Aorta (tissue), 5 donors: ENCODE results near the gene FOXN3. TPM values are rescaled to one million over a fixed set of nuclear protein-coding genes. Genes with fewer than 3 reads are reported as not detected.
"Not testable (repeated sequence)": the region's sequence is repeated elsewhere in the genome, so short reads cannot be mapped to it uniquely, and the experiment has no call there.

ENCODE experiments used
- ATAC-seq: fragments of 200-7000 bp; cut with Tn5 transposase; one replicate; pipeline ENCODE4 v1.9.1; 2022; ENCODE audit warnings: moderate library complexity; ENCODE audit not compliant: low FRiP score
- DNase-seq, 2 donors: peaks; one replicate each; pipeline ENCODE4 v3.0.0-alpha.2; 2020
- H3K27ac ChIP-seq, 2 donors: one replicate each; pipeline ENCODE4 v1.5.1; 2013; ENCODE audit warnings: low read length in 2 of 2, mild to moderate bottlenecking in 2 of 2, moderate library complexity in 2 of 2, control low read depth in 1 of 2, inconsistent platforms in 1 of 2, low read depth in 1 of 2
- H3K27me3 ChIP-seq, 2 donors: one replicate each; pipeline ENCODE4 v1.6.1; 2013; ENCODE audit warnings: control low read depth in 1 of 2, low read length in 1 of 2, mild to moderate bottlenecking in 1 of 2, moderate library complexity in 1 of 2; ENCODE audit not compliant: insufficient read depth in 2 of 2, control insufficient read depth in 1 of 2
- H3K36me3 ChIP-seq, 2 donors: one replicate each; pipeline ENCODE4 v1.6.1; 2013; ENCODE audit warnings: control low read depth in 1 of 2, low read length in 1 of 2, mild to moderate bottlenecking in 1 of 2; ENCODE audit not compliant: insufficient read depth in 2 of 2, control insufficient read depth in 1 of 2
- H3K4me1 ChIP-seq, 2 donors: one replicate each; pipeline ENCODE4 v1.6.1; 2013; ENCODE audit warnings: low read length in 2 of 2, control low read depth in 1 of 2, mild to moderate bottlenecking in 1 of 2, moderate library complexity in 1 of 2; ENCODE audit not compliant: insufficient read depth in 2 of 2, control insufficient read depth in 1 of 2
- H3K4me3 ChIP-seq, 2 donors: one replicate each; pipeline ENCODE4 v1.5.1; 2013; ENCODE audit warnings: low read length in 2 of 2, control low read depth in 1 of 2, mild to moderate bottlenecking in 1 of 2
- H3K9me3 ChIP-seq: one replicate; pipeline ENCODE4 v1.6.1; 2013; ENCODE audit warnings: mild to moderate bottlenecking, low read length; ENCODE audit not compliant: control insufficient read depth
- WGBS, 2 donors: extraction: QIAGEN DNeasy Blood & Tissue Kit; methylation state at CpG; one replicate each; pipeline ENCODE4 v1.1.7; 2013; 5-methylcytosine and 5-hydroxymethylcytosine counted together
- intact Hi-C, 2 donors: fragments of 100-400 bp; cut with DNase I; formaldehyde crosslinking; loops; one replicate each; pipeline versions ENCODE4 v1.14.2 to v1.15.0; 2022
- polyA plus RNA-seq, 2 donors: library from polyadenylated mRNA; stranded (reverse); fragments of 200-250 nt; gene quantifications; one replicate each; pipeline ENCODE4 v1.2.3, GENCODE V29; 2013
- total RNA-seq, 2 donors: library from RNA; stranded (reverse); fragmentation: NEBNext Ultra II Directional; extraction: Animal tissue kit (Norgen Biotek cat#: 25700); gene quantifications; one replicate each; pipeline ENCODE4 v1.2.1, GENCODE V29; 2021
- donor health status: healthy with polysubstance abuse.
- donor health status: Bipolar disorder and iron deficiency.
- donor health status: DM: no; HTN: no; CAD: no.
- donor health status: DM: no; HTN: no; CAD: no.
- donor health status: DM: yes; HTN: yes; CAD: no.

The FOXN3 gene
- total and polyA plus RNA-seq, 4 donors, result 21.4 to 225 (median 101) TPM

GRCh38 chr14:89125216-89125615 is 291.8 kb downstream of the FOXN3 start:
- intact Hi-C loops, result no loop called here
- no peaks in the 10 kb centered on the region for H3K4me1 ChIP-seq
- no peaks in the 10 kb centered on the region for H3K36me3 ChIP-seq
- peaks cover under 1% of the 10 kb centered on the region for H3K9me3 ChIP-seq
- no peak overlapping the region for H3K4me3 ChIP-seq
- 68 to 75% methylated on average over 4 of the region's 4 CpGs for WGBS, 2 donors
- ATAC-seq (no peak), DNase-seq (no peak)
- no peaks in the 10 kb centered on the region for H3K27me3 ChIP-seq
- no peak overlapping the region for H3K27ac ChIP-seq

DNA sequence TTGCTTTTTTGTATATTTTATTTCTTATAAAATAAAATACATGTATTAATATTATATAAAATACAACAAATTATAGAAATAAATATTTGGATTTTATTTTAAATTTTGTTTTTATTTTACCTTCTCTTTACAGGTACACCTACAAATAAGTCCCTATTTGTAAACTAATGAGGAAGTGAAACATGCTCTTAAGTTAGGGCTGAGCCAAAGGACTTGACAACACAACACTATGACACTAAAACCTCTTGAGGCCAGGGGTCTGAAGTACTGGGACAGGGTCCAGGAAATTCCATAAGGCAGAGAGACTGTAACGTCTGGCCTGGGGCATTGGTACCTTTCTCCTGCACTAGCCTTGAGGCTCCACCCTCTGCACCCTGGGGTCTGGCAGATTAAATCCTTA is 293.2 kb downstream of the FOXN3 start:
- 75 to 79% methylated on average over 1 of the region's 1 CpG for WGBS, 2 donors
- Histone ChIP-seq H3K27ac (no peak overlapping the region), H3K27me3 (no peaks in the 10 kb centered on the region), H3K4me3 (no peak overlapping the region), H3K4me1 (no peaks in the 10 kb centered on the region), H3K36me3 (no peaks in the 10 kb centered on the region), H3K9me3 (peaks cover 4% of the 10 kb centered on the region)
- no peak for ATAC-seq
- intact Hi-C loops, result no loop called here
- no peak for DNase-seq

GRCh38 chr14:89123215-89123614 is 293.8 kb downstream of the FOXN3 start:
- peaks cover 4% of the 10 kb centered on the region for H3K9me3 ChIP-seq
- no peaks in the 10 kb centered on the region for H3K27me3 ChIP-seq
- WGBS, 2 donors, result 92 to 95% methylated on average over 10 of the region's 10 CpGs
- no peaks in the 10 kb centered on the region for H3K4me1 ChIP-seq
- H3K4me3 ChIP-seq, result no peak overlapping the region
- intact Hi-C loops, result no loop called here
- ATAC-seq (no peak), DNase-seq (no peak)
- H3K27ac ChIP-seq, result no peak overlapping the region
- H3K36me3 ChIP-seq, result no peaks in the 10 kb centered on the region

GRCh38 chr14:89121968-89122620 is 294.9 kb downstream of the FOXN3 start:
- WGBS, 2 donors, result 25 to 42% methylated on average over 4 of the region's 4 CpGs
- no peak overlapping the region for H3K27ac ChIP-seq
- ATAC-seq, result no peak
- intact Hi-C loops, result no loop called here
- DNase-seq, result no peak
- peaks cover 4% of the 10 kb centered on the region for H3K9me3 ChIP-seq
- H3K4me3 ChIP-seq, result no peak overlapping the region
- H3K4me1 ChIP-seq, result no peaks in the 10 kb centered on the region
- H3K36me3 ChIP-seq, result no peaks in the 10 kb centered on the region
- no peaks in the 10 kb centered on the region for H3K27me3 ChIP-seq

- no peak overlapping the region for H3K27ac ChIP-seq
- ATAC-seq (no peak), DNase-seq (no peak)
- H3K4me3 ChIP-seq, result no peak overlapping the region
- H3K27me3 ChIP-seq, result no peaks in the 10 kb centered on the region
- peaks cover 4% of the 10 kb centered on the region for H3K9me3 ChIP-seq
- H3K36me3 ChIP-seq, result no peaks in the 10 kb centered on the region
- intact Hi-C loops, result no loop called here
- 68 to 87% methylated on average over 5 of the region's 5 CpGs for WGBS, 2 donors
- no peaks in the 10 kb centered on the region for H3K4me1 ChIP-seq
Measured at GRCh38 chr14:89117012-89117411, 300.0 kb downstream of the FOXN3 start.

DNA sequence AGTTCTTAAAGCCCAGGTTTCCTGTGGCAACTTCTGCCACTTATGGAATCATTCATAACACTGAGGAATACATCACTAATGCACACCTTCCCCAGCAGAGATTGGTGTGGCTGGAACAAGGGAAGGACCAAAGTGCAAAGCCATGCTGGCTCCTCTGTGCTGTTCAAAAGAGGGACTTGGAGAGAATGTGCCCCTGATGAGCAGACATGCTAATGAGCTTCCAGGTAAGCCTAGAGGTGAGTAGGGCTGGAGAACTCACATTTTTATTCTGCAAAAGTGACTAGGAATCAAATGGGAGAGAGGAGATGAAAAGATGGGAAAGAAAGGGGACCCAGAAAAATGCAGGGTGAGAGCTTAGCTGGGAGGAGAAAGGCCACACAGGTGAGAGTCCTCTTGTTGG is 302.9 kb downstream of the FOXN3 start:
- DNase-seq, result no peak
- intact Hi-C loops, result no loop called here
- no peak overlapping the region for H3K27ac ChIP-seq
- H3K36me3 ChIP-seq, result no peaks in the 10 kb centered on the region
- H3K4me1 ChIP-seq, result no peaks in the 10 kb centered on the region
- no peaks in the 10 kb centered on the region for H3K27me3 ChIP-seq
- no peak for ATAC-seq
- H3K9me3 ChIP-seq, result no peaks in the 10 kb centered on the region
- no peak overlapping the region for H3K4me3 ChIP-seq

DNA sequence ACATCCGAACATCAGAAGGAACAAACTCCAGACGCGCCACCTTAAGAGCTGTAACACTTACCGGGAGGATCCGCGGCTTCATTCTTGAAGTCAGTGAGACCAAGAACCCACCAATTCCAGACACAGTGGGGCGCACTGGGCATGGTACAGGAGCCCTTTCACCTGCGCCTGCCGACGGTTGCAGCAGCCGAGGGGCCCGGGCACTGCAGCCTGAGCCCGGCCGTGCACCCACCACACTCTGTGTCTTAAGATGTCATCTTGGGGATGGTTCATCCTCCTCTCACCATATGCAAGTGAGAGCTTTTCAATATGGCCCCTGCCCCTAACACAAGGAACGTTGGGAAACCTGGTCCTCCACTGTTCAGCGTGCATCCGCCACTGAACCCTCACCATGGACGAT is 304.3 kb downstream of the FOXN3 start:
- H3K9me3 ChIP-seq, result no peaks in the 10 kb centered on the region
- DNase-seq (no peak), ATAC-seq (no peak)
- H3K27ac ChIP-seq, result no peak overlapping the region
- H3K4me3 ChIP-seq, result no peak overlapping the region
- H3K4me1 ChIP-seq, result no peaks in the 10 kb centered on the region
- no peaks in the 10 kb centered on the region for H3K36me3 ChIP-seq
- H3K27me3 ChIP-seq, result no peaks in the 10 kb centered on the region
- WGBS, 2 donors, result 94 to 96% methylated on average over 18 of the region's 18 CpGs
- intact Hi-C loops, result no loop called here

- 78 to 87% methylated on average over 16 to 25 of the region's 25 CpGs for WGBS, 2 donors
- intact Hi-C loops, H3K27ac ChIP-seq, DNase-seq, ATAC-seq, H3K4me1 ChIP-seq, H3K27me3 ChIP-seq, H3K9me3 ChIP-seq, H3K36me3 ChIP-seq, H3K4me3 ChIP-seq: not testable (repeated sequence)
Measured at GRCh38 chr14:89111766-89112543, 305.1 kb downstream of the FOXN3 start.

DNA sequence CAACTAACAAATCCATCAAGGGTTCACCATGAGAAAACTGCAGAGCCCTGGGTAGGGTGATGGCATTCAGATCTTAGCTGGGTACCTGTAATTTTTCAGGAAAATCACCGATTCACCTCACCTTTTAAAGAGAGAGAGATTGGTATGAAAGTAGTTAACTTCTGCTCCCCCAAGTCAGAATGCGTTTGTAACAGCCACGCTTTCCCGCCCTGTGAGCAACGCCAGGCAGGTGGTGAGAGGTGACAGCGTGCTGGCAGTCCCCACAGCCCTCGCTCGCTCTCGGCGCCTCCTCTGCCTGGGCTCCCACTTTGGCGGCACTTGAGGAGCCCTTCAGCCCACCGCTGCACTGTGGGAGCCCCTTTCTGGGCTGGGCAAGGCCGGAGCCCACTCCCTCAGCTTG is 305.8 kb downstream of the FOXN3 start:
- 96 to 97% methylated on average over 10 to 13 of the region's 13 CpGs for WGBS, 2 donors
- H3K36me3 ChIP-seq, DNase-seq: not testable (repeated sequence)

More for the DNA sequence above, 305.8 kb downstream of the FOXN3 start:
- ATAC-seq, H3K4me1 ChIP-seq, H3K27me3 ChIP-seq, intact Hi-C loops, H3K9me3 ChIP-seq, H3K4me3 ChIP-seq, H3K27ac ChIP-seq: not testable (repeated sequence)
